WTC11 (cell line): ENCODE data around the gene EDC3. TPM values are rescaled to one million over a fixed set of nuclear protein-coding genes. Genes with fewer than 3 reads are reported as not detected.

ENCODE experiments used
- ATAC-seq: fragments of 200-7000 bp; cut with Tn5 transposase; 2 replicates; pipeline ENCODE4 v1.10.0; 2021; ENCODE audit warnings: mild to moderate bottlenecking, moderate library complexity
- CTCF ChIA-PET: fragments of 300-600 bp; sonication (Branson Sonifier 250); formaldehyde crosslinking; loops from one replicate; lab custom pipeline; 2021; ENCODE audit warnings: antibody characterized with exemption; lab: Charles Lee
- POLR2A ChIA-PET: fragments of 350-600 bp; sonication (Branson Sonifier 250); formaldehyde crosslinking; loops from one replicate; lab custom pipeline; 2021; ENCODE audit warnings: antibody characterized with exemption; lab: Charles Lee
- DNase-seq: peaks from one replicate; pipeline ENCODE4 v3.0.0; 2021; ENCODE audit warnings: low spot score
- H3K27ac Mint-ChIP-seq: 2 replicates; pipeline ENCODE4 v1.8.0; 2021; ENCODE audit warnings: mixed read lengths
- H3K27me3 Mint-ChIP-seq: 2 replicates; pipeline ENCODE4 v1.8.0; 2021; ENCODE audit warnings: low read depth, mild to moderate bottlenecking, moderate library complexity, mixed read lengths
- H3K36me3 Mint-ChIP-seq: 2 replicates; pipeline ENCODE4 v1.8.0; 2021; ENCODE audit warnings: mixed read lengths
- H3K4me1 Mint-ChIP-seq: 2 replicates; pipeline ENCODE4 v1.8.0; 2022; ENCODE audit warnings: mixed read lengths
- H3K4me3 Mint-ChIP-seq: 2 replicates; pipeline ENCODE4 v1.8.0; 2021; ENCODE audit warnings: mild to moderate bottlenecking, moderate library complexity, mixed read lengths
- H3K9me3 Mint-ChIP-seq: 2 replicates; pipeline ENCODE4 v1.8.0; 2021; ENCODE audit warnings: mixed read lengths
- ATF1 ChIP-seq: sonication (generic); formaldehyde crosslinking; IDR thresholded peaks from 2 replicates; pipeline ENCODE4 v1.8.1; 2023; ENCODE audit warnings: mild to moderate bottlenecking, moderate library complexity, missing genetic modification reagents
- CREM ChIP-seq: sonication (generic); formaldehyde crosslinking; IDR thresholded peaks from 2 replicates; pipeline ENCODE4 v1.8.1; 2022; ENCODE audit warnings: mild to moderate bottlenecking, missing genetic modification reagents, moderate library complexity
- FOXJ3 ChIP-seq: sonication (generic); formaldehyde crosslinking; IDR thresholded peaks from 2 replicates; pipeline ENCODE4 v1.9.0; 2021; ENCODE audit warnings: missing genetic modification reagents, mild to moderate bottlenecking, borderline replicate concordance
- FOXK1 ChIP-seq: sonication (generic); formaldehyde crosslinking; IDR thresholded peaks from 2 replicates; pipeline ENCODE4 v1.8.0; 2022; ENCODE audit warnings: mild to moderate bottlenecking, moderate library complexity, missing genetic modification reagents
- FOXP1 ChIP-seq: sonication (generic); formaldehyde crosslinking; IDR thresholded peaks from 2 replicates; pipeline ENCODE4 v1.8.0; 2022; ENCODE audit warnings: missing genetic modification reagents, mild to moderate bottlenecking, moderate library complexity, borderline replicate concordance
- MYBL2 ChIP-seq: sonication (generic); formaldehyde crosslinking; IDR thresholded peaks from 2 replicates; pipeline ENCODE4 v1.8.1; 2023; ENCODE audit warnings: mild to moderate bottlenecking, moderate library complexity, missing genetic modification reagents
- NFATC4 ChIP-seq: fragments of 250-450 bp; sonication (Bioruptor Pico); IDR thresholded peaks from 2 replicates; pipeline ENCODE4 v1.9.0; 2021; ENCODE audit warnings: mild to moderate bottlenecking
- NFYB ChIP-seq: sonication (generic); formaldehyde crosslinking; conservative IDR thresholded peaks from 2 replicates; pipeline ENCODE4 v1.8.0; 2022; ENCODE audit warnings: low read depth, missing genetic modification reagents
- NR1H2 ChIP-seq: sonication (generic); formaldehyde crosslinking; IDR thresholded peaks from 2 replicates; pipeline ENCODE4 v1.9.0; 2021; ENCODE audit warnings: mild to moderate bottlenecking, moderate library complexity, missing genetic modification reagents
- NR3C1 ChIP-seq: sonication (generic); formaldehyde crosslinking; conservative IDR thresholded peaks from 2 replicates; pipeline ENCODE4 v1.8.1; 2023; ENCODE audit warnings: low read depth, mild to moderate bottlenecking, missing genetic modification reagents
- PRRX2 ChIP-seq: fragments of 250-450 bp; sonication (Bioruptor Pico); IDR thresholded peaks from 2 replicates; pipeline ENCODE4 v1.8.0; 2021; ENCODE audit warnings: mild to moderate bottlenecking
- SMAD3 ChIP-seq: sonication (generic); formaldehyde crosslinking; IDR thresholded peaks from 2 replicates; pipeline ENCODE4 v1.8.0; 2022; ENCODE audit warnings: missing genetic modification reagents, mild to moderate bottlenecking, borderline replicate concordance
- TEAD4 ChIP-seq: sonication (generic); formaldehyde crosslinking; IDR thresholded peaks from 2 replicates; pipeline ENCODE4 v1.8.0; 2022; ENCODE audit warnings: mild to moderate bottlenecking, missing genetic modification reagents
- TP53 ChIP-seq: sonication (generic); formaldehyde crosslinking; IDR thresholded peaks from 2 replicates; pipeline ENCODE4 v1.8.1; 2023; ENCODE audit warnings: mild to moderate bottlenecking, missing genetic modification reagents
- ZNF232 ChIP-seq: sonication (generic); formaldehyde crosslinking; IDR thresholded peaks from 2 replicates; pipeline ENCODE4 v1.8.0; 2022; ENCODE audit warnings: mild to moderate bottlenecking, missing genetic modification reagents
- ZNF317 ChIP-seq: sonication (generic); formaldehyde crosslinking; IDR thresholded peaks from 2 replicates; pipeline ENCODE4 v1.8.1; 2023; ENCODE audit warnings: low read depth, mild to moderate bottlenecking, moderate library complexity, missing genetic modification reagents, borderline replicate concordance
- ZNF671 ChIP-seq: fragments of 250-450 bp; sonication (Bioruptor Pico); IDR thresholded peaks from 2 replicates; pipeline ENCODE4 v1.8.0; 2021; ENCODE audit warnings: mild to moderate bottlenecking
- total RNA-seq: library from RNA; stranded (reverse); gene quantifications from 3 replicates; pipeline ENCODE4 v1.2.3, GENCODE V29; 2021
- TF ChIP-seq, protein P1 (sequence below): sonication (generic); formaldehyde crosslinking; IDR thresholded peaks from 2 replicates; pipeline ENCODE4 v1.8.1; 2022; ENCODE audit warnings: mild to moderate bottlenecking, missing genetic modification reagents, moderate library complexity, borderline replicate concordance
- TF ChIP-seq, protein P2 (sequence below): sonication (generic); formaldehyde crosslinking; IDR thresholded peaks from 2 replicates; pipeline ENCODE4 v1.8.0; 2022; ENCODE audit warnings: mild to moderate bottlenecking, missing genetic modification reagents
- TF ChIP-seq, protein P3 (sequence below): sonication (generic); formaldehyde crosslinking; IDR thresholded peaks from 2 replicates; pipeline ENCODE4 v1.8.0; 2023; ENCODE audit warnings: missing genetic modification reagents
- TF ChIP-seq, protein P4 (sequence below): sonication (generic); formaldehyde crosslinking; IDR thresholded peaks from 2 replicates; pipeline ENCODE4 v1.8.0; 2022; ENCODE audit warnings: mild to moderate bottlenecking, missing genetic modification reagents
- TF ChIP-seq, protein P5 (sequence below): sonication (generic); formaldehyde crosslinking; IDR thresholded peaks from 2 replicates; pipeline ENCODE4 v1.8.1; 2022; ENCODE audit warnings: low read depth, mild to moderate bottlenecking, moderate library complexity, missing genetic modification reagents, borderline replicate concordance
- TF ChIP-seq, protein P6 (sequence below): sonication (generic); formaldehyde crosslinking; IDR thresholded peaks from 2 replicates; pipeline ENCODE4 v1.8.0; 2022; ENCODE audit warnings: mild to moderate bottlenecking, missing genetic modification reagents

The EDC3 gene
- total RNA-seq, 1 experiment from 2014 or later = 54.7 TPM

DNA sequence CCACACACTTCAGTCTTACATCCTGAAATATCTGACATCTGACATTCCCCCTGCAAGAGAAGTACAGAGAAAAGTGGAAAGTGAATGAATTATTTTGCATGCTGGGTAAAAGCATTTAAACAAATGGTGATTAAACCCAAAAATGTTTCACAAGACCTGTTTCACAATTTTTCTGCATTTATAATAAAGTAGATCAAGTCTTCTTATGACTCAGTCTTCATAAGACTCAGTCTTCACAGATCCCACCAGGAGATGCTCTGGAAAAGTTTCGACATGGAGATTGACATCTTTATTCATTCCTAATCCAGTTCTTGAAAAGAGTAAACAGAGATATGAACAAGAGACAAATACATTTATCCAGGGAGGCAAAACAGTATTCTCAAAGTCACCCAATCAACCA lies 13.2 kb upstream of the EDC3 start:
- H3K27me3 Mint-ChIP-seq = peaks cover 39% of the 10 kb centered on the region
- CTCF ChIA-PET = interaction anchor here (0.6 to 1.2 kb wide), 2 partner anchors 60 to 327 kb away, joined by 4 to 5 read pairs; no protein-coding TSS in a partner anchor

DNA sequence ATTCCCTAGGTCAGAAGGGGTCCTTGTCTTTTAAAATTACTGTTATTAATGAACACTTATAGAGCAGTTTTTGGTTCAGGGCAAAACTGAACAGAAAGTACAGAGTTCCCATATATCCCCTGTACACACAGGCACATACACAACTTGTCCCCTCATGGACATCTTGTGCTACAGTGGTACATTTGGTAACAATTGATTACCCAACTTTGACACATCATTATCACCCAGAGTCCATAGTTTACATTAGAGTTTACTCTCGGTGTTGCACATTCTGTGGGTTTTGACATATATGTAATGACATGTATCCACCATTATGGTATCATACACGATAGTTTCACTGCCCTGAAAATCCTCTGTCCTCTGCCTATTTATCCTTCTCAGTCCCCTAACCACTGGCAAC lies 984 bp upstream of the EDC3 start:
- no peaks in the 10 kb centered on the region for H3K9me3 Mint-ChIP-seq
- peaks cover 16% of the 10 kb centered on the region for H3K27me3 Mint-ChIP-seq
- ChIA-PET CTCF (interaction anchor here (0.7 kb wide), 1 partner anchor 75 kb away, joined by 5 read pairs; no protein-coding TSS in a partner anchor), POLR2A (interaction anchor here (0.9 to 1.6 kb wide), 2 partner anchors 11 to 63 kb away, joined by 5 to 7 read pairs; no protein-coding TSS in a partner anchor)
- ATAC-seq (no peak), DNase-seq (no peak)
- no peak for TF ChIP-seq ZNF232 (CRISPR knock-in tag)
- TF ChIP-seq, protein P1, sequence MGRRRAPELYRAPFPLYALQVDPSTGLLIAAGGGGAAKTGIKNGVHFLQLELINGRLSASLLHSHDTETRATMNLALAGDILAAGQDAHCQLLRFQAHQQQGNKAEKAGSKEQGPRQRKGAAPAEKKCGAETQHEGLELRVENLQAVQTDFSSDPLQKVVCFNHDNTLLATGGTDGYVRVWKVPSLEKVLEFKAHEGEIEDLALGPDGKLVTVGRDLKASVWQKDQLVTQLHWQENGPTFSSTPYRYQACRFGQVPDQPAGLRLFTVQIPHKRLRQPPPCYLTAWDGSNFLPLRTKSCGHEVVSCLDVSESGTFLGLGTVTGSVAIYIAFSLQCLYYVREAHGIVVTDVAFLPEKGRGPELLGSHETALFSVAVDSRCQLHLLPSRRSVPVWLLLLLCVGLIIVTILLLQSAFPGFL (CRISPR knock-in tag) = no peak
- TF ChIP-seq ATF1 = no peak
- TF ChIP-seq, protein P2, sequence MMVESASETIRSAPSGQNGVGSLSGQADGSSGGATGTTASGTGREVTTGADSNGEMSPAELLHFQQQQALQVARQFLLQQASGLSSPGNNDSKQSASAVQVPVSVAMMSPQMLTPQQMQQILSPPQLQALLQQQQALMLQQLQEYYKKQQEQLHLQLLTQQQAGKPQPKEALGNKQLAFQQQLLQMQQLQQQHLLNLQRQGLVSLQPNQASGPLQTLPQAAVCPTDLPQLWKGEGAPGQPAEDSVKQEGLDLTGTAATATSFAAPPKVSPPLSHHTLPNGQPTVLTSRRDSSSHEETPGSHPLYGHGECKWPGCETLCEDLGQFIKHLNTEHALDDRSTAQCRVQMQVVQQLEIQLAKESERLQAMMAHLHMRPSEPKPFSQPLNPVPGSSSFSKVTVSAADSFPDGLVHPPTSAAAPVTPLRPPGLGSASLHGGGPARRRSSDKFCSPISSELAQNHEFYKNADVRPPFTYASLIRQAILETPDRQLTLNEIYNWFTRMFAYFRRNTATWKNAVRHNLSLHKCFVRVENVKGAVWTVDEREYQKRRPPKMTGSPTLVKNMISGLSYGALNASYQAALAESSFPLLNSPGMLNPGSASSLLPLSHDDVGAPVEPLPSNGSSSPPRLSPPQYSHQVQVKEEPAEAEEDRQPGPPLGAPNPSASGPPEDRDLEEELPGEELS (CRISPR knock-in tag) = no peak
- TF ChIP-seq TEAD4 = no peak
- TF ChIP-seq, protein P3, sequence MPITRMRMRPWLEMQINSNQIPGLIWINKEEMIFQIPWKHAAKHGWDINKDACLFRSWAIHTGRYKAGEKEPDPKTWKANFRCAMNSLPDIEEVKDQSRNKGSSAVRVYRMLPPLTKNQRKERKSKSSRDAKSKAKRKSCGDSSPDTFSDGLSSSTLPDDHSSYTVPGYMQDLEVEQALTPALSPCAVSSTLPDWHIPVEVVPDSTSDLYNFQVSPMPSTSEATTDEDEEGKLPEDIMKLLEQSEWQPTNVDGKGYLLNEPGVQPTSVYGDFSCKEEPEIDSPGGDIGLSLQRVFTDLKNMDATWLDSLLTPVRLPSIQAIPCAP (CRISPR knock-in tag) = no peak
- TF ChIP-seq, protein P4, sequence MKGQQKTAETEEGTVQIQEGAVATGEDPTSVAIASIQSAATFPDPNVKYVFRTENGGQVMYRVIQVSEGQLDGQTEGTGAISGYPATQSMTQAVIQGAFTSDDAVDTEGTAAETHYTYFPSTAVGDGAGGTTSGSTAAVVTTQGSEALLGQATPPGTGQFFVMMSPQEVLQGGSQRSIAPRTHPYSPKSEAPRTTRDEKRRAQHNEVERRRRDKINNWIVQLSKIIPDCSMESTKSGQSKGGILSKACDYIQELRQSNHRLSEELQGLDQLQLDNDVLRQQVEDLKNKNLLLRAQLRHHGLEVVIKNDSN (CRISPR knock-in tag) = no peak
- no peak overlapping the region; the same call in 1 of the 2 replicates for H3K27ac Mint-ChIP-seq
- H3K4me1 Mint-ChIP-seq = peaks cover 11% of the 10 kb centered on the region
- peaks cover 2% of the 10 kb centered on the region; the same call in 1 of the 2 replicates for H3K36me3 Mint-ChIP-seq
- H3K4me3 Mint-ChIP-seq = peak overlapping the region; percentile 100

More for the DNA sequence above, 13.2 kb upstream of the EDC3 start:
- TF ChIP-seq FOXK1 (CRISPR knock-in tag) (no peak), ZNF317 (CRISPR knock-in tag) (no peak), MYBL2 (CRISPR knock-in tag) (no peak), NR1H2 (no peak), FOXP1 (no peak), NFATC4 (no peak), FOXJ3 (CRISPR knock-in tag) (no peak), NR3C1 (no peak), TP53 (no peak), SMAD3 (CRISPR knock-in tag) (no peak), CREM (CRISPR knock-in tag) (no peak), NFYB (no peak), PRRX2 (CRISPR knock-in tag) (no peak), ZNF671 (CRISPR knock-in tag) (no peak)
- TF ChIP-seq, protein P3 (CRISPR knock-in tag) = no peak
- TF ChIP-seq, protein P5, sequence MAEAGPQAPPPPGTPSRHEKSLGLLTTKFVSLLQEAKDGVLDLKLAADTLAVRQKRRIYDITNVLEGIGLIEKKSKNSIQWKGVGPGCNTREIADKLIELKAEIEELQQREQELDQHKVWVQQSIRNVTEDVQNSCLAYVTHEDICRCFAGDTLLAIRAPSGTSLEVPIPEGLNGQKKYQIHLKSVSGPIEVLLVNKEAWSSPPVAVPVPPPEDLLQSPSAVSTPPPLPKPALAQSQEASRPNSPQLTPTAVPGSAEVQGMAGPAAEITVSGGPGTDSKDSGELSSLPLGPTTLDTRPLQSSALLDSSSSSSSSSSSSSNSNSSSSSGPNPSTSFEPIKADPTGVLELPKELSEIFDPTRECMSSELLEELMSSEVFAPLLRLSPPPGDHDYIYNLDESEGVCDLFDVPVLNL (CRISPR knock-in tag) = no peak
- TF ChIP-seq, protein P6, sequence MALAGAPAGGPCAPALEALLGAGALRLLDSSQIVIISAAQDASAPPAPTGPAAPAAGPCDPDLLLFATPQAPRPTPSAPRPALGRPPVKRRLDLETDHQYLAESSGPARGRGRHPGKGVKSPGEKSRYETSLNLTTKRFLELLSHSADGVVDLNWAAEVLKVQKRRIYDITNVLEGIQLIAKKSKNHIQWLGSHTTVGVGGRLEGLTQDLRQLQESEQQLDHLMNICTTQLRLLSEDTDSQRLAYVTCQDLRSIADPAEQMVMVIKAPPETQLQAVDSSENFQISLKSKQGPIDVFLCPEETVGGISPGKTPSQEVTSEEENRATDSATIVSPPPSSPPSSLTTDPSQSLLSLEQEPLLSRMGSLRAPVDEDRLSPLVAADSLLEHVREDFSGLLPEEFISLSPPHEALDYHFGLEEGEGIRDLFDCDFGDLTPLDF (CRISPR knock-in tag) = no peak
- TF ChIP-seq, protein P2 (CRISPR knock-in tag) = no peak
- POLR2A ChIA-PET = no interaction called here
- H3K27ac Mint-ChIP-seq = no peak overlapping the region
- no peak overlapping the region for H3K4me3 Mint-ChIP-seq
- H3K36me3 Mint-ChIP-seq = no peaks in the 10 kb centered on the region
- DNase-seq = no peak
- no peak for ATAC-seq
- no peaks in the 10 kb centered on the region for H3K4me1 Mint-ChIP-seq
- H3K9me3 Mint-ChIP-seq = peaks cover 4% of the 10 kb centered on the region; the same call in 1 of the 2 replicates
